HG03196 (cell line): ENCODE data around the gene LTC4S.

Experiments used
- ATAC-seq: cut with Tn5 transposase; IDR thresholded peaks from one replicate; pipeline ENCODE4 v1.9.1; 2021; ENCODE audit not compliant: unreplicated experiment

LTC4S gene

GRCh38 chr5:179841621-179842020 is 47.8 kb downstream of the LTC4S start:
- no peak for ATAC-seq
